Sciatic nerve (tissue), 2 donors: ENCODE data around the gene SLC35A5. TPM values are rescaled to one million over a fixed set of nuclear protein-coding genes. Genes with fewer than 3 reads are reported as not detected.
A peak's percentile ranks its signal among the peaks of the same experiment; 100 is the strongest.
"Not testable (repeated sequence)": the region's sequence is repeated elsewhere in the genome, so short reads cannot be mapped to it uniquely, and the experiment has no call there.

Experiments used
- ATAC-seq: fragments of 200-7000 bp; cut with Tn5 transposase; one replicate; pipeline ENCODE4 v1.9.1; 2020; ENCODE audit warnings: mild to moderate bottlenecking, moderate library complexity
- DNase-seq: peaks from one replicate; pipeline ENCODE4 v3.0.0-alpha.2; 2020; ENCODE audit warnings: low spot score
- intact Hi-C: fragments of 100-400 bp; cut with DNase I; formaldehyde crosslinking; loops from one replicate; pipeline ENCODE4 v1.14.2; 2022
- total RNA-seq: library from RNA; stranded (reverse); fragmentation: NEBNext Ultra II Directional; extraction: Animal tissue kit (Norgen Biotek cat#: 25700); gene quantifications from one replicate; pipeline ENCODE4 v1.2.1, GENCODE V29; 2021
- donor health status: DM: no; HTN: no; CAD: no.
- donor health status: DM: no; HTN: no; CAD: no.

The SLC35A5 gene
- total RNA-seq, 1 donor from 2014 or later: 42.8 TPM

- DNase-seq, intact Hi-C loops, ATAC-seq: not testable (repeated sequence)
These were observed 2.5 kb downstream of the SLC35A5 start for GRCh38 chr3:112564247-112564939.

- no peak for DNase-seq
- ATAC-seq: no peak
- intact Hi-C loops: no loop called here
These were observed 3.1 kb downstream of the SLC35A5 start for GRCh38 chr3:112564940-112565305.

- intact Hi-C loops: no loop called here
- no peak for DNase-seq
- ATAC-seq: no peak
These were observed 6.8 kb downstream of the SLC35A5 start for GRCh38 chr3:112568642-112569041.

- ATAC-seq: no peak
These were observed 7.4 kb downstream of the SLC35A5 start for GRCh38 chr3:112569265-112569664.

GRCh38 chr3:112572701-112573100, 10.9 kb downstream of the SLC35A5 start:
- ATAC-seq: no peak
- intact Hi-C loops: no loop called here
- no peak for DNase-seq

More at GRCh38 chr3:112569265-112569664, 7.4 kb downstream of the SLC35A5 start:
- intact Hi-C loops: no loop called here
- no peak for DNase-seq

- intact Hi-C loops: no loop called here
- ATAC-seq (peak; percentile 10), DNase-seq (no peak)
These were observed 17.4 kb downstream of the SLC35A5 start for GRCh38 chr3:112579232-112579631.

- no peak for ATAC-seq
- intact Hi-C loops: no loop called here
- DNase-seq: no peak
These were observed 17.9 kb downstream of the SLC35A5 start for GRCh38 chr3:112579697-112580096.

GRCh38 chr3:112582244-112582874, 20.5 kb downstream of the SLC35A5 start:
- peak; percentile 60 for ATAC-seq
- intact Hi-C loops: no loop called here
- DNase-seq: no peak

GRCh38 chr3:112583105-112583504, 21.3 kb downstream of the SLC35A5 start:
- intact Hi-C loops: no loop called here
- ATAC-seq (no peak), DNase-seq (no peak)

GRCh38 chr3:112585782-112586181, 23.9 kb downstream of the SLC35A5 start:
- intact Hi-C loops: no loop called here
- no peak for ATAC-seq

GRCh38 chr3:112587336-112587735, 25.5 kb downstream of the SLC35A5 start:
- DNase-seq (no peak), ATAC-seq (no peak)
- intact Hi-C loops: no loop called here

More at GRCh38 chr3:112585782-112586181, 23.9 kb downstream of the SLC35A5 start:
- no peak for DNase-seq

GRCh38 chr3:112593258-112593657, 31.4 kb downstream of the SLC35A5 start:
- intact Hi-C loops: no loop called here
- ATAC-seq (no peak), DNase-seq (no peak)

GRCh38 chr3:112594856-112595255, 33.0 kb downstream of the SLC35A5 start:
- DNase-seq: no peak
- intact Hi-C loops: no loop called here
- ATAC-seq: no peak

- no peak for DNase-seq
- intact Hi-C loops: no loop called here
- no peak for ATAC-seq
These were observed 36.1 kb downstream of the SLC35A5 start for GRCh38 chr3:112597945-112598344.

- ATAC-seq: no peak
- intact Hi-C loops: no loop called here
- DNase-seq: no peak
These were observed 36.9 kb downstream of the SLC35A5 start for GRCh38 chr3:112598731-112599130.

- no peak for ATAC-seq
- intact Hi-C loops: no loop called here
- no peak for DNase-seq
These were observed 40.5 kb downstream of the SLC35A5 start for GRCh38 chr3:112602217-112602838.

GRCh38 chr3:112604536-112604935, 42.7 kb downstream of the SLC35A5 start:
- intact Hi-C loops: no loop called here
- ATAC-seq (peak; percentile 51), DNase-seq (no peak)

- peak; percentile 67 for ATAC-seq
- intact Hi-C loops: no loop called here
- no peak for DNase-seq
These were observed 43.4 kb downstream of the SLC35A5 start for GRCh38 chr3:112605285-112605684.

- no peak for ATAC-seq
- no peak for DNase-seq
- intact Hi-C loops: no loop called here
These were observed 44.3 kb downstream of the SLC35A5 start for GRCh38 chr3:112606098-112606497.

GRCh38 chr3:112607863-112608262, 46.0 kb downstream of the SLC35A5 start:
- intact Hi-C loops: no loop called here
- ATAC-seq (no peak), DNase-seq (no peak)
